NCI-H2227 (cell line): ENCODE measurements around the gene ZNF738.
A peak's percentile ranks its signal among the peaks of the same experiment; 100 is the strongest.
"Not testable (repeated sequence)": the region's sequence is repeated elsewhere in the genome, so short reads cannot be mapped to it uniquely, and the experiment has no call there.

ENCODE experiments used
- DNase-seq: peaks from one replicate; lab custom pipeline; 2025; ENCODE audit not compliant: unreplicated experiment; lab: John Stamatoyannopoulos, UW

The ZNF738 gene

GRCh38 chr19:21358768-21359451 lies at the start of gene ZNF738:
Gene ZNF738, plus strand, starts transcription at chr19:21359000. Its CDS starts 141 bp downstream, at chr19:21359141.
- DNase-seq = peak; percentile 94

- not testable (repeated sequence) for DNase-seq
Observed at GRCh38 chr19:21312807-21313206, 46.0 kb upstream of the ZNF738 start.

GRCh38 chr19:21314676-21315075 lies 44.1 kb upstream of the ZNF738 start:
- no peak for DNase-seq

- no peak for DNase-seq
Observed at GRCh38 chr19:21317821-21318220, 41.0 kb upstream of the ZNF738 start.

GRCh38 chr19:21321134-21321533 lies 37.7 kb upstream of the ZNF738 start:
- DNase-seq = no peak

- no peak for DNase-seq
Observed at GRCh38 chr19:21321996-21322395, 36.8 kb upstream of the ZNF738 start.

- DNase-seq = no peak
Observed at GRCh38 chr19:21322528-21322927, 36.3 kb upstream of the ZNF738 start.

GRCh38 chr19:21323000-21323399 lies 35.8 kb upstream of the ZNF738 start:
- DNase-seq = no peak

GRCh38 chr19:21326169-21326568 lies 32.6 kb upstream of the ZNF738 start:
- DNase-seq = no peak

- peak; percentile 13 for DNase-seq
Observed at GRCh38 chr19:21328406-21328805, 30.4 kb upstream of the ZNF738 start.

- DNase-seq = peak; percentile 86
Observed at GRCh38 chr19:21328885-21329605, 29.8 kb upstream of the ZNF738 start, which contains the start of gene ZNF708. Gene ZNF708, minus strand, starts transcription at chr19:21329410. Its CDS starts 198 bp downstream, at chr19:21329212.

- no peak for DNase-seq
Observed at GRCh38 chr19:21335721-21336120, 23.1 kb upstream of the ZNF738 start.

- not testable (repeated sequence) for DNase-seq
Observed at GRCh38 chr19:21344841-21345240, 14.0 kb upstream of the ZNF738 start.

- no peak for DNase-seq
Observed at GRCh38 chr19:21352830-21353229, 6.0 kb upstream of the ZNF738 start.

- no peak for DNase-seq
Observed at GRCh38 chr19:21362291-21362690, 3.5 kb downstream of the ZNF738 start.

GRCh38 chr19:21383980-21384582 lies 25.3 kb downstream of the ZNF738 start:
- DNase-seq = no peak

- DNase-seq = no peak
Observed at GRCh38 chr19:21396121-21396520, 37.3 kb downstream of the ZNF738 start.

- peak; percentile 90 for DNase-seq
Observed at GRCh38 chr19:21396893-21397572, 38.2 kb downstream of the ZNF738 start, which contains the start of gene ZNF493. Gene ZNF493, plus strand, starts transcription at chr19:21397133. Its CDS starts 105 bp downstream, at chr19:21397238.

- DNase-seq = no peak
Observed at GRCh38 chr19:21398851-21399250, 40.1 kb downstream of the ZNF738 start.

- DNase-seq = no peak
Observed at GRCh38 chr19:21402303-21402985, 43.6 kb downstream of the ZNF738 start.

GRCh38 chr19:21410166-21410565 lies 51.4 kb downstream of the ZNF738 start:
- DNase-seq = no peak
